Measurements from ENCODE around the gene RPGRIP1L. TPM values are rescaled to one million over a fixed set of nuclear protein-coding genes. Genes with fewer than 3 reads are reported as not detected.
A peak's percentile ranks its signal among the peaks of the same experiment; 100 is the strongest.

RPGRIP1L gene
- total and polyA plus RNA-seq, 4 experiments from 2014 or later: 1.3 to 4.3 (median 3.9) TPM

DNA sequence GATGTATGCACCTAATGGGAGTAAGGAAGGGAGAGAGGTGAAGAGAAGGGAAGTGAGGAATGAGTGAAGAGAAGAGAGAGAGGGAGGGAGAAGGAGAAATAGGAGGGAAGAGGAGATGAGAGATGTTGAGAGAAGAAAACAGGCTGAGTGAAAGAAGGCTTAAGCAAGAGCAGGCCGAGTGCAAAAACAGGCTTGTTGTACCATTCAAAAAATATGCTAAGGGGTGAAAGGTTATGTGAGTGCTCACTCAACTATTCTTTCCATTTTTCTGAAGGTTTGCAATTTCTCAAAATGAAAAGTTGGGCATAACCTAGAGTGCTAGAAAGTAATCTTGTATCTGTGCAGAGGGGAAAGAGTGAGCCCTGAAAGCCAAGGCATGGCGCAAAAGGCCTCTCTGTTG lies 22.9 kb downstream of the RPGRIP1L start:
- POLR2A ChIA-PET (ENCODE audit: partially characterized antibody): no interaction called here
- Histone ChIP-seq H3K9me3 (ENCODE audit: control insufficient read depth in 1 of 2, low read length in 2 of 2) (no peaks in the 10 kb centered on the region), H3K4me1 (ENCODE audit: insufficient read depth, low read length) (no peaks in the 10 kb centered on the region), H3K27ac (ENCODE audit: low read depth, low read length) (no peak overlapping the region), H3K27me3 (ENCODE audit: insufficient read depth, low read length) (no peaks in the 10 kb centered on the region), H3K36me3 (ENCODE audit: insufficient read depth, low read length) (no peaks in the 10 kb centered on the region), H3K4me3 (ENCODE audit: low read length in 2 of 2) (no peak overlapping the region)
- intact Hi-C loops (cut with micrococcal nuclease): no loop called here
- CTCF ChIA-PET (ENCODE audit: partially characterized antibody): no interaction called here
- Mint-ChIP-seq H3K36me3 (peaks cover 10 to 30% of the 10 kb centered on the region in 2 donors), H3K4me3 (no peak overlapping the region), H3K27ac (no peak overlapping the region), H3K9me3 (peaks cover 0 to 5% (median under 1%) of the 10 kb centered on the region in 8 donors), H3K27me3 (no peaks in the 10 kb centered on the region), H3K4me1 (no peaks in the 10 kb centered on the region)
- no peak for DNase-seq

DNA sequence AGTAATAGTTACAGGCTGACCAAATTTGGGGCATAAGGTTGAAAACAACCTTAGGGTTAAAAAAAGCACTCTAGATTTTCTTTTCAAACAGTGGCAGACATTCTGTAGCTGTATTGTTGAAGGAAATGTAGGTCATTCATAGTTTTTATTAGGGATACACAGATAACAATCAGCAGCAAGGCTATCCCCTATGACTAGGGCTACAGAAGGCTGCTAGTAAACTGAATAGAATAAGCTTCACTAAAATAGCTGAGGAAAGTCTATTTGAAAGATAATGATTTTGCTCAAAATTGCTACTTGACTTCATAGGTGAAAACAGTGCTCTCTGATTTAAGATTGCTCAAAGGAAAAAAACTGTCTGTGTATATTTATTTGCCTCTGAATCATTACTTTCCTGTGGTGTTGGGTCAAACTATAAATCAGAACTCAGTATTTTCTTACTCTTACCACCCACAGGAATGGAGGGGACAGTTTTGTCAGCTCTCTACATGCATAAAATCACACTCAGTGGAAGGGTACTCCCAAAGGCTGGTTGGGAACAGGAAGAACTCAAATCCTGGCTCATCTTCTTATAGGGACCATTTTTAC lies 24.8 kb downstream of the RPGRIP1L start:
- Mint-ChIP-seq H3K4me1 (no peaks in the 10 kb centered on the region), H3K9me3 (peaks cover 0 to 2% (median 0%) of the 10 kb centered on the region in 8 donors), H3K4me3 (no peak overlapping the region), H3K27me3 (no peaks in the 10 kb centered on the region), H3K27ac (no peak overlapping the region), H3K36me3 (peaks cover 0 to 18% of the 10 kb centered on the region in 2 donors)
- Histone ChIP-seq H3K9me3 (ENCODE audit: control insufficient read depth in 1 of 2, low read length in 2 of 2) (no peaks in the 10 kb centered on the region), H3K27ac (ENCODE audit: low read depth, low read length) (no peak overlapping the region), H3K4me3 (ENCODE audit: low read length in 2 of 2) (no peak overlapping the region), H3K27me3 (ENCODE audit: insufficient read depth, low read length) (no peaks in the 10 kb centered on the region), H3K36me3 (ENCODE audit: insufficient read depth, low read length) (no peaks in the 10 kb centered on the region), H3K4me1 (ENCODE audit: insufficient read depth, low read length) (no peaks in the 10 kb centered on the region)
- DNase-seq: no peak
- POLR2A ChIA-PET (ENCODE audit: partially characterized antibody): no interaction called here
- CTCF ChIA-PET (ENCODE audit: partially characterized antibody): no interaction called here
- intact Hi-C loops (cut with micrococcal nuclease): no loop called here

DNA sequence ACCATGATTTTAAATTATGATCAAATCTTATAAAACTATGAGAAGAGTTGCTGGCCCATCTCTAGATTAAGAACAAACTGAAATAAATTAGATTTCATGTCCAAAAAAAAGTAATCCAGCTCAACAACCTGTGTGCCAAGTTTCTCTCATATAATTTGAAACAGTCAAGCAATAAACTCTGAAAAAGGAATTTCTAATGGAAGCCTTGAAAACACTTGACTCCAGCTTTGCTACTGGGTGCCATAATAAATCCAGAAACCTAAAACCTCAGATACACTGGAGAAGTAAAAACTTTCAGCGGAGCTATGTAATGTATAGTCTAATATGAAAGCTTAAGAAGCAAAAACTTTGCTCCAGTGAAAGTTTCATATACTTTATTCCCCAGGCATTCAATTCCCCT lies 25.5 kb downstream of the RPGRIP1L start:
- no peak overlapping the region for H3K27ac ChIP-seq (ENCODE audit: low read depth, low read length)
- H3K36me3 ChIP-seq (ENCODE audit: insufficient read depth, low read length): no peaks in the 10 kb centered on the region
- H3K4me3 ChIP-seq (ENCODE audit: low read length in 2 of 2): no peak overlapping the region
- H3K9me3 ChIP-seq (ENCODE audit: control insufficient read depth in 1 of 2, low read length in 2 of 2): no peaks in the 10 kb centered on the region
- intact Hi-C loops (cut with micrococcal nuclease): no loop called here
- POLR2A ChIA-PET (ENCODE audit: partially characterized antibody): no interaction called here
- no peak for DNase-seq
- H3K4me3 Mint-ChIP-seq: no peak overlapping the region
- H3K9me3 Mint-ChIP-seq: no peaks in the 10 kb centered on the region
- CTCF ChIA-PET (ENCODE audit: partially characterized antibody): no interaction called here
- H3K27me3 Mint-ChIP-seq: no peaks in the 10 kb centered on the region
- H3K36me3 Mint-ChIP-seq: peaks cover 2 to 11% of the 10 kb centered on the region in 2 donors
- no peaks in the 10 kb centered on the region for H3K27me3 ChIP-seq (ENCODE audit: insufficient read depth, low read length)
- no peaks in the 10 kb centered on the region for H3K4me1 ChIP-seq (ENCODE audit: insufficient read depth, low read length)
- no peak overlapping the region for H3K27ac Mint-ChIP-seq
- H3K4me1 Mint-ChIP-seq: no peaks in the 10 kb centered on the region

DNA sequence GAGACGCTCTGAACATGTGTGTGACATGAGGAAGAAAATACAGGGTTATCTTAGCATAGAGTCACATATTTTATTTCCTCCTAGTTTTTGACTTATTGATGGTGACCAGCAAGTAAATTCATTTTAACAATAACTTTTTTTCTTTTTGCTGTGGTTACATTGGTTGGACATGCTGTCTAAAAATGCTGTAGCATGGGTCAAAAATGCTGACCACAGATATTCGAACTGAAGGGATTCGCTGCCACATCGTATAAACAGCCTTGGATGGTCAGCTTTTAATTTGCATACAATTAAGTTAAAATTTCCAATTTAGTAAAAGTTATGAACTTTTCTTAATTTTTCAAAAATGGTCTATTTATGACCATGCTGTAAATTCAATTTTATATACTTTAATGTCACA lies 30.5 kb downstream of the RPGRIP1L start:
- Histone ChIP-seq H3K4me3 (ENCODE audit: low read length in 2 of 2) (no peak overlapping the region), H3K4me1 (ENCODE audit: insufficient read depth, low read length) (no peaks in the 10 kb centered on the region), H3K9me3 (ENCODE audit: control insufficient read depth in 1 of 2, low read length in 2 of 2) (no peaks in the 10 kb centered on the region), H3K27me3 (ENCODE audit: insufficient read depth, low read length) (no peaks in the 10 kb centered on the region), H3K36me3 (ENCODE audit: insufficient read depth, low read length) (no peaks in the 10 kb centered on the region), H3K27ac (ENCODE audit: low read depth, low read length) (no peak overlapping the region)
- Mint-ChIP-seq H3K27me3 (no peaks in the 10 kb centered on the region), H3K4me1 (no peaks in the 10 kb centered on the region), H3K36me3 (peaks cover 2 to 7% of the 10 kb centered on the region in 2 donors), H3K9me3 (no peaks in the 10 kb centered on the region), H3K4me3 (no peak overlapping the region), H3K27ac (no peak overlapping the region)
- POLR2A ChIA-PET (ENCODE audit: partially characterized antibody): no interaction called here
- intact Hi-C loops (cut with micrococcal nuclease): no loop called here
- DNase-seq: no peak
- CTCF ChIA-PET (ENCODE audit: partially characterized antibody): no interaction called here

DNA sequence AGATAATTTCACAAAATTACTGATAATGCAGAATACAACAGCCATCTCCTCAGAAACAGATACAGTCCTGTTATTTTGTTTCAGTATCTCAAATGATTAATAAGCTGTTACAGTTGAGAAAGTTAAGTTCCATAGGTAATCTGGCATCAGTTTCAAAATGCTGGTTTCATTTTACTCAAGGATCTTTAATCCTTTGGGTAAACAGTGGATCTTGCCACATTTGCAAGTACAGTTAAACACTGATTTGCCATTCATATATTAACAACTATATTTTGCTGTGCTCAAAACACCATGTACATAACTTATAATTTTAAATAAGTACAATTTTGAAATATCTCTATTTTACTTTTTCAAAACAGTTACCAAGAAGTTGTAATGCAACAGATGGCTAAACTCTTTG lies 31.2 kb downstream of the RPGRIP1L start:
- H3K27ac Mint-ChIP-seq: no peak overlapping the region
- H3K36me3 Mint-ChIP-seq: peaks cover 2 to 7% of the 10 kb centered on the region in 2 donors
- Histone ChIP-seq H3K4me3 (ENCODE audit: low read length in 2 of 2) (no peak overlapping the region), H3K27me3 (ENCODE audit: insufficient read depth, low read length) (no peaks in the 10 kb centered on the region), H3K9me3 (ENCODE audit: control insufficient read depth in 1 of 2, low read length in 2 of 2) (no peaks in the 10 kb centered on the region), H3K27ac (ENCODE audit: low read depth, low read length) (no peak overlapping the region), H3K36me3 (ENCODE audit: insufficient read depth, low read length) (no peaks in the 10 kb centered on the region), H3K4me1 (ENCODE audit: insufficient read depth, low read length) (no peaks in the 10 kb centered on the region)
- POLR2A ChIA-PET (ENCODE audit: partially characterized antibody): no interaction called here
- no peaks in the 10 kb centered on the region for H3K9me3 Mint-ChIP-seq
- no peak overlapping the region for H3K4me3 Mint-ChIP-seq
- intact Hi-C loops (cut with micrococcal nuclease): no loop called here
- no peak for DNase-seq
- H3K4me1 Mint-ChIP-seq: no peaks in the 10 kb centered on the region
- CTCF ChIA-PET (ENCODE audit: partially characterized antibody): interaction anchor here (0.5 kb wide), 1 partner anchor 29 kb away, joined by 4 read pairs; no protein-coding TSS in a partner anchor
- H3K27me3 Mint-ChIP-seq: no peaks in the 10 kb centered on the region

DNA sequence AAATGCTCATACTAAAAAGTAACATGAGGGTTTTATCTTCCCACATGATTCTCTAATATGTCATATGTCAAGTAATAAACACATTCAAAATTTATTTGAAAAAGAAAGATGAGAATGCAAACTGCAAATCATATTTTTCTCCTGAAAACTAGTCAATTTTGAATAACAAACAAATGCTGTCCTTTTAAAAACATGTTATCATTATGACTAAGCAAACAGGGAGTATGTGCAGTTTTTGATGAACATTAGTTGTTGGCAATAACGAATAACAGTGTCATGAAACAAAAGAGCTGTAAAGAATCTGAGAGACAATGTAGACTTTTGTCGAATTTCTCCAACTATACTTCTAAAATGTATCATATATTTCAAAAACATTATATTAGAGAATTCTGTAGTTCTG lies 34.8 kb downstream of the RPGRIP1L start:
- Mint-ChIP-seq H3K27ac (no peak overlapping the region), H3K27me3 (no peaks in the 10 kb centered on the region), H3K4me1 (peaks cover 0 to 7% (median 3%) of the 10 kb centered on the region in 4 donors), H3K9me3 (no peaks in the 10 kb centered on the region), H3K36me3 (peaks cover 2 to 12% of the 10 kb centered on the region in 2 donors), H3K4me3 (no peak overlapping the region)
- POLR2A ChIA-PET (ENCODE audit: partially characterized antibody): no interaction called here
- intact Hi-C loops (cut with micrococcal nuclease): no loop called here
- no peaks in the 10 kb centered on the region for H3K36me3 ChIP-seq (ENCODE audit: insufficient read depth, low read length)
- DNase-seq: no peak
- no peaks in the 10 kb centered on the region for H3K4me1 ChIP-seq (ENCODE audit: insufficient read depth, low read length)
- H3K27ac ChIP-seq (ENCODE audit: low read depth, low read length): no peak overlapping the region
- no peak overlapping the region for H3K4me3 ChIP-seq (ENCODE audit: low read length in 2 of 2)
- H3K9me3 ChIP-seq (ENCODE audit: control insufficient read depth in 1 of 2, low read length in 2 of 2): no peaks in the 10 kb centered on the region
- CTCF ChIA-PET (ENCODE audit: partially characterized antibody): no interaction called here
- H3K27me3 ChIP-seq (ENCODE audit: insufficient read depth, low read length): no peaks in the 10 kb centered on the region

DNA sequence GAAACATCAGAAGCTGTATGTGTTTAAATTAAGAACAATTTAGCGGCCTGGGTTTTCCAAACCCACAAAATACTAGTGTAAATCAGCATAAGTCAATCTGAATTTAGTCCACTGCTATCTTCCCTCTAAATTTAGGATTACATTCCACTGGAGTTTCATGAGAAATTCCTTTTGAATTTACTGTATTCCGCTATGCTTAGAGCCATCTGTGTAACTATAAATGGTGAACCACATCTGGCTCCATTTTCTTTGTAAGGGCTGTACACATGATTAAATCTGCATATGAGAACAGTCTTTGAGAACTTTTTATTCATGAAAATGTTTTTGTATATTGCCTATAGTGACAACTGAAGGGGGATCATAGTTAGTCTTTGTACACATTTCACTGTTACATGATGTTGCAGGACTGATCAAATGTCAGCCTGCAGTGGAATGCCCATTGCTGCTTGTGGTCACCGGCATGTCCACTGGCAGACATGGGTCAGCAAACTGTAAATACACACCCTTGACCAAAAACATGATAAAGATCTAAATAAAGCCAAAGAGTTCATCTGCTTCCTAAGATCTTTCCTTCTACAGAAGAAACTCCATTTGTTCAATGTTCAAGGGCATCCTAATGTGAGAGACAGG lies 36.8 kb downstream of the RPGRIP1L start:
- POLR2A ChIA-PET (ENCODE audit: partially characterized antibody): no interaction called here
- H3K36me3 Mint-ChIP-seq: peaks cover 0 to 12% of the 10 kb centered on the region in 2 donors
- intact Hi-C loops (cut with micrococcal nuclease): no loop called here

More for the DNA sequence above, 36.8 kb downstream of the RPGRIP1L start:
- peak overlapping the region in 1 of 7 donors; percentile 29 for H3K27ac Mint-ChIP-seq
- H3K36me3 ChIP-seq (ENCODE audit: insufficient read depth, low read length): no peaks in the 10 kb centered on the region
- no peak overlapping the region for H3K27ac ChIP-seq (ENCODE audit: low read depth, low read length)
- H3K4me3 ChIP-seq (ENCODE audit: low read length in 2 of 2): no peak overlapping the region
- no peaks in the 10 kb centered on the region for H3K4me1 ChIP-seq (ENCODE audit: insufficient read depth, low read length)
- no peaks in the 10 kb centered on the region for H3K27me3 Mint-ChIP-seq
- H3K9me3 Mint-ChIP-seq: no peaks in the 10 kb centered on the region
- no peaks in the 10 kb centered on the region for H3K9me3 ChIP-seq (ENCODE audit: control insufficient read depth in 1 of 2, low read length in 2 of 2)
- peaks cover 0 to 7% (median 3%) of the 10 kb centered on the region in 4 donors for H3K4me1 Mint-ChIP-seq
- CTCF ChIA-PET (ENCODE audit: partially characterized antibody): interaction anchor here (0.7 kb wide), 1 partner anchor 15 kb away, joined by 3 read pairs; no protein-coding TSS in a partner anchor
- DNase-seq: no peak
- no peaks in the 10 kb centered on the region for H3K27me3 ChIP-seq (ENCODE audit: insufficient read depth, low read length)
- no peak overlapping the region for H3K4me3 Mint-ChIP-seq

Data from CD4-positive, alpha-beta memory T cell (primary cell).